ENCODE measurements around the gene DLL1. TPM values are rescaled to one million over a fixed set of nuclear protein-coding genes. Genes with fewer than 3 reads are reported as not detected.

DLL1 gene
- polyA plus RNA-seq, 1 experiment = 0.06 TPM

DNA sequence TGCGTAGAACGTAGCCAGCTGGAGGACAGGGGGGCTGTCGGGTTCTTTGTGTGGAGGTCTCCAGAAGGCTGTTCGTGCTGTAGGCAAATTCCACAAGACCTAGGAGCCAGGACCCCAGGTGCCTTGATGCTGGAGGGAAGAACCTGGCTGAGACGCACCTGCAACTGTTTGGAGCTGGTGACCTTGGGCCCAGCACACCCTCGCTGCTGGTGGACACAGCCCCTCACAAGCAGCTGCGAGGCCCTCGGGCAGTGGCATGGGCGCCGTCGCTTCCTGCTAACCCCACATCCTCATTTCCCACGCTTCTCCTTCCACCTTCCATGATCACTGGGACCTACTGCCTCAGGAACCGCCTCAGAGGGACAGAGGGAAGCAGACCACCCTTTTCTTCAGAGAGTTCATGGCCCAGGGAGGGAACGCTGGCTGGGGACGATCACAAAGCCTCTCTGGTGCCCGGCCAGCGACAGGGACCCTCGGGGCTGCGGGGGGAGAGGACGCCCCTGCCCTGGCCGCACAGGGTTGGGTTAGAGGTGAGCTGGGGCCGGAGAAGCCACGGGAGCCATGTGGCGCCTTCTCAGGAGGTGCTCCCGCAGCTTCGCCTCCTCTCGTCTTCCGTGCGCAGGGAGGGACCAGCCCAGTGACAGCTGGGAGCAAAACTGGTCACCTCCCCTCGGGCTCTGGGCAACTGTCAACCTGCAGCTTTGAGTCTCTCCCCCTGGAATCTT, 18.4 kb downstream of the DLL1 start:
- no peak overlapping the region for H3K27ac ChIP-seq (ENCODE audit: low read depth, low read length)
- H3K27me3 ChIP-seq (ENCODE audit: control insufficient read depth, insufficient read depth, low read length) = peaks cover 16% of the 10 kb centered on the region
- no peaks in the 10 kb centered on the region; the same call in 1 of the 2 replicates for H3K9me3 ChIP-seq (ENCODE audit: control insufficient read depth, insufficient read depth, low read length)
- H3K4me3 ChIP-seq (ENCODE audit: low read depth, low read length) = no peak overlapping the region
- ChIA-PET POLR2A (no interaction called here), CTCF (no interaction called here)
- no peak for TF ChIP-seq CTCF (IDR thresholded peaks at IDR 0.05; ENCODE audit: low read depth, low read length)
- no peak for DNase-seq (ENCODE audit: low read depth, low spot score)

DNA sequence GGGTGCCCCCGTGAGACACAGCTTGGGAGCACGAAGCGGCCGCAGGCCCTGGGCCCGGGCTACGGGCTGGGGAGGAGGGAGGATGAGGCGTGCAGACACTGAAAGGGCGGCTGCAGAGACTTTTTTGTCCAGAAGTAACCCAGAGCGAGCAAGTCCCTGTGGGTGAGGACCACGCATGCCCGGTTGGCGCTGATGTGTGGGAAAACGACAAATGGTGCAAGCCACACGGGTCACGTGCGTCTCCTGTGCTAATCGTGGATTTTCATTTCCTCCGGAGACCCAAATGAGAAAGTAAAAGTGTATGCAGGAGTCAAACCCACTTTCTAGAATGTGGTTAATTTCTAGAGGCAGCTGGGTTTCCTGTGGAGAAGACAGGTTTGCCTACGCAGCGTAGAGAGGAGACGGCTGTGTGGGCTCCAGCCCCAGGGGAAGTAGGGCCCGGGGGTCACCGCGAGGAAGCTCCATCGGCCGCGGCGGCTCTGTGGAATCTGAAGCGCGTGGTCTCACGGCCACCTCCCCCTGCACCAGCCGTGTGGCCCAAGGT, 19.0 kb downstream of the DLL1 start:
- TF ChIP-seq CTCF (IDR thresholded peaks at IDR 0.05; ENCODE audit: low read depth, low read length) = no peak
- POLR2A ChIA-PET = no interaction called here
- Histone ChIP-seq H3K4me3 (ENCODE audit: low read depth, low read length) (no peak overlapping the region), H3K9me3 (ENCODE audit: control insufficient read depth, insufficient read depth, low read length) (no peaks in the 10 kb centered on the region; the same call in 1 of the 2 replicates), H3K27me3 (ENCODE audit: control insufficient read depth, insufficient read depth, low read length) (peaks cover 15% of the 10 kb centered on the region), H3K27ac (ENCODE audit: low read depth, low read length) (no peak overlapping the region)
- CTCF ChIA-PET = no interaction called here
- DNase-seq (ENCODE audit: low read depth, low spot score) = no peak

GRCh38 chr6:170270984-170271593, 19.8 kb downstream of the DLL1 start:
- Histone ChIP-seq H3K4me3 (ENCODE audit: low read depth, low read length) (no peak overlapping the region), H3K27me3 (ENCODE audit: control insufficient read depth, insufficient read depth, low read length) (peaks cover 12% of the 10 kb centered on the region), H3K9me3 (ENCODE audit: control insufficient read depth, insufficient read depth, low read length) (no peaks in the 10 kb centered on the region; the same call in 1 of the 2 replicates), H3K27ac (ENCODE audit: low read depth, low read length) (no peak overlapping the region)
- DNase-seq (ENCODE audit: low read depth, low spot score) = no peak
- CTCF ChIA-PET = no interaction called here
- TF ChIP-seq CTCF (IDR thresholded peaks at IDR 0.05; ENCODE audit: low read depth, low read length) = no peak
- POLR2A ChIA-PET = no interaction called here

DNA sequence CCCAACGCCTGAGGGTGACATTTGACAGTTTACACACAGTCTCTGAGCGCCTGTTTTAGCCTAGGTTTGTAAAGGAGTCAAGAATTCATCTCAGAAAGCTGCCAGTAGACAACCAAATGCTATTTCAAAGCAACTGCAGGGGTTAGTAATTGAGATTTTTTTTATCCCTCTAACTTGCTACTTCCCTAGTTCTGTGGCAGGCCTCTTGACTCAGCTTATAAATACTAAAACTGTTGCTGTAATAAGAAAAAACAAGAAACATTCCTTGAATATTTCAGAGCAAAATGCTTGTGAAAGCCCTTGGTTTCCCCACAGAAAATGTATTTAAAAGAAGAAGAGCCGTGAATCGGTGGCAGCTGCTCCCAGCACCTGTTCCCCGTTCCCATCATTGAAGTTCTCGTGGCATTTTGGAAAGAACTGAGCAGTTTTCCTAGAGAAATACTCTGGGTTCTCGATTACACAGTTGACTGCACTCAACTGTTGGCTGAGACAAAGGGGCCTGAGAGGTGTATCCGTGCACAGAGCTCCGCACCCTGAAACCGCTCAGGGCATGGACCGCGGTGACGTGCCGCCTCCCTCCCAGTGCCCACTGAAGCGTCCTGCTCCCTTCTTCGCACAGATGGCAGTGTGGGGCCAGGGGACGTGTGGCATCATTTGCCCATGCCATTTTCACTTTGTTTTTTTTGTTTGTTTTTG, 20.9 kb downstream of the DLL1 start:
- ChIA-PET CTCF (no interaction called here), POLR2A (no interaction called here)
- H3K4me3 ChIP-seq (ENCODE audit: low read depth, low read length) = no peak overlapping the region
- TF ChIP-seq CTCF (IDR thresholded peaks at IDR 0.05; ENCODE audit: low read depth, low read length) = no peak
- H3K27me3 ChIP-seq (ENCODE audit: control insufficient read depth, insufficient read depth, low read length) = peaks cover 9% of the 10 kb centered on the region
- H3K9me3 ChIP-seq (ENCODE audit: control insufficient read depth, insufficient read depth, low read length) = no peaks in the 10 kb centered on the region; the same call in 1 of the 2 replicates
- no peak overlapping the region for H3K27ac ChIP-seq (ENCODE audit: low read depth, low read length)
- no peak for DNase-seq (ENCODE audit: low read depth, low spot score)
